ENCODE measurements around the gene GBGT1. TPM values are rescaled to one million over a fixed set of nuclear protein-coding genes. Genes with fewer than 3 reads are reported as not detected.

The GBGT1 gene
- total RNA-seq, 6 donors from 2014 or later, result 9.1 to 71.2 (median 36.0) TPM

- Histone ChIP-seq H3K27ac (peak overlapping the region; percentile 24 to 60 (median 45)), H3K4me1 (peaks cover 0 to 8% (median 0%) of the 10 kb centered on the region in 4 donors), H3K4me3 (no peak overlapping the region), H3K9me3 (no peaks in the 10 kb centered on the region), H3K36me3 (peaks cover 49 to 96% (median 93%) of the 10 kb centered on the region in 4 donors), H3K27me3 (no peaks in the 10 kb centered on the region)
- TF ChIP-seq CTCF (IDR thresholded peaks at IDR 0.05), result peak; percentile 92 to 99 (median 98)
- TF ChIP-seq POLR2AphosphoS5 (IDR thresholded peaks at IDR 0.05), result no peak
- no peak for TF ChIP-seq POLR2A (IDR thresholded peaks at IDR 0.05)
- no peak for TF ChIP-seq EP300 (IDR thresholded peaks at IDR 0.05)
- DNase-seq, result peak; percentile 74 to 84
- WGBS, 2 donors, result 55 to 100% methylated on average over 2 to 14 of the region's 14 CpGs
- ATAC-seq (ENCODE audit: low FRiP score in 2 of 2), result peak; percentile 80 to 83
These were observed 60.3 kb downstream of the GBGT1 start for GRCh38 chr9:133103183-133103986.

Other genes starting within 250 kb of the GBGT1 start
- gene TSC1, start 219.3 kb downstream of the GBGT1 start, total RNA-seq, result 100 to 1,000 TPM in 1 of 6 donors, 10 to 100 TPM in 5; 34.4 to 185 (median 50.0) TPM
- 1 to 10 TPM in 5 of 6 donors, under 1 TPM in 1; 0.97 to 3.5 (median 1.9) TPM for gene GFI1B, start 185.2 kb downstream of the GBGT1 start, total RNA-seq
- gene GTF3C5, start 132.9 kb downstream of the GBGT1 start, total RNA-seq, result 100 to 1,000 TPM in 1 of 6 donors, 10 to 100 TPM in 5; 40.9 to 133 (median 49.7) TPM
- gene CEL, start 101.9 kb downstream of the GBGT1 start, total RNA-seq, result 1 to 10 TPM in 3 of 6 donors, under 1 TPM in 2, not detected in 1; 0.15 to 9.4 (median 1.1) TPM
- gene RALGDS, start 42.7 kb downstream of the GBGT1 start, total RNA-seq, result 100 to 1,000 TPM in 3 of 6 donors, 10 to 100 TPM in 3; 57.1 to 117 (median 88.9) TPM
- not detected for gene OBP2B, start 45.3 kb upstream of the GBGT1 start, total RNA-seq
- 10 to 100 TPM in 5 of 6 donors, 1 to 10 TPM in 1; 7.6 to 84.9 (median 35.4) TPM for gene ABO, start 111.3 kb upstream of the GBGT1 start, total RNA-seq
- 10 to 100 TPM; 16.6 to 30.4 (median 24.7) TPM for gene SURF6, start 172.3 kb upstream of the GBGT1 start, total RNA-seq
- 10 to 100 TPM; 28.1 to 41.0 (median 30.5) TPM for gene MED22, start 184.2 kb upstream of the GBGT1 start, total RNA-seq
- 1,000 to 10,000 TPM in 4 of 6 donors, 100 to 1,000 TPM in 2; 840 to 1,613 (median 1,352) TPM for gene RPL7A, start 184.3 kb upstream of the GBGT1 start, total RNA-seq
- 10 to 100 TPM; 25.1 to 64.8 (median 45.5) TPM for gene SURF1, start 192.6 kb upstream of the GBGT1 start, total RNA-seq
- 10 to 100 TPM; 18.1 to 31.5 (median 21.7) TPM for gene SURF2, start 192.6 kb upstream of the GBGT1 start, total RNA-seq
- 100 to 1,000 TPM in 5 of 6 donors, 10 to 100 TPM in 1; 66.0 to 208 (median 137) TPM for gene SURF4, start 212.1 kb upstream of the GBGT1 start, total RNA-seq
- gene STKLD1, start 212.5 kb upstream of the GBGT1 start, total RNA-seq, result 1 to 10 TPM in 3 of 6 donors, under 1 TPM in 1, not detected in 2; 0.59 to 3.1 (median 1.6) TPM